A673 (cell line): ENCODE results near the gene SHISA8. TPM values are rescaled to one million over a fixed set of nuclear protein-coding genes. Genes with fewer than 3 reads are reported as not detected.

Source experiments
- BruUV-seq: library from RNA; stranded (reverse); fragments of 400-500 nt; replicated peaks from 2 replicates; lab custom pipeline; 2021; lab: Mats Ljungman, UMichigan
- CTCF ChIA-PET: fragments of 300-600 bp; sonication (Branson Sonifier 250); formaldehyde crosslinking; loops from one replicate; lab custom pipeline; 2022; ENCODE audit warnings: antibody characterized with exemption; lab: Charles Lee
- POLR2A ChIA-PET: fragments of 300-600 bp; sonication (Branson Sonifier 250); formaldehyde crosslinking; loops from one replicate; lab custom pipeline; 2022; ENCODE audit warnings: antibody characterized with exemption; ENCODE audit not compliant: low non-redundant PET; lab: Charles Lee
- DNase-seq: peaks from one replicate; pipeline ENCODE4 v3.0.0-alpha.2; 2015; ENCODE audit warnings: low spot score
- H3K27ac ChIP-seq: fragments of 200-600 bp; sonication (generic); 2 replicates; pipeline ENCODE4 v1.5.1; 2016; ENCODE audit warnings: mixed run types, low read depth, mild to moderate bottlenecking, mixed read lengths, antibody characterized with exemption, low read length; ENCODE audit not compliant: poor library complexity, severe bottlenecking
- H3K27me3 ChIP-seq: fragments of 200-600 bp; sonication (generic); replicated peaks from 2 replicates; pipeline ENCODE4 v1.6.1; 2017; ENCODE audit warnings: mixed run types, low read depth, mild to moderate bottlenecking, mixed read lengths, antibody characterized with exemption, low read length; ENCODE audit not compliant: insufficient read depth, poor library complexity
- H3K36me3 ChIP-seq: fragments of 200-600 bp; sonication (generic); 2 replicates; pipeline ENCODE4 v1.6.1; 2016; ENCODE audit warnings: mixed run types, mild to moderate bottlenecking, mixed read lengths, antibody characterized with exemption, low read length; ENCODE audit not compliant: insufficient read depth, poor library complexity, severe bottlenecking
- H3K4me1 ChIP-seq: fragments of 200-600 bp; sonication (generic); 2 replicates; pipeline ENCODE4 v1.6.1; 2017; ENCODE audit warnings: mixed run types, mild to moderate bottlenecking, mixed read lengths, antibody characterized with exemption, low read length; ENCODE audit not compliant: insufficient read depth, poor library complexity, severe bottlenecking
- H3K4me3 ChIP-seq: fragments of 200-600 bp; sonication (generic); 2 replicates; pipeline ENCODE4 v1.5.1; 2016; ENCODE audit warnings: low read depth, mixed run types, mild to moderate bottlenecking, mixed read lengths, low read length; ENCODE audit not compliant: poor library complexity, severe bottlenecking
- H3K9me3 ChIP-seq: fragments of 200-600 bp; sonication (generic); 2 replicates; pipeline ENCODE4 v1.6.1; 2016; ENCODE audit warnings: mixed run types, low read depth, mild to moderate bottlenecking, mixed read lengths, antibody characterized with exemption, low read length; ENCODE audit not compliant: poor library complexity, severe bottlenecking
- CTCF ChIP-seq: fragments of 300-800, 200-600 bp; sonication (generic); conservative IDR thresholded peaks from 2 replicates; pipeline ENCODE4 v1.5.1; 2017; ENCODE audit warnings: low read depth, mild to moderate bottlenecking, antibody characterized with exemption, low read length, moderate library complexity, mixed read lengths
- EZH2 ChIP-seq: fragments of 200-600 bp; sonication (generic); IDR thresholded peaks from 2 replicates; pipeline ENCODE4 v1.6.1; 2017; ENCODE audit warnings: borderline replicate concordance, low read depth, mild to moderate bottlenecking, mixed read lengths, antibody characterized with exemption, low read length; ENCODE audit not compliant: poor library complexity, severe bottlenecking
- intact Hi-C: fragments of 100-400 bp; cut with micrococcal nuclease; formaldehyde crosslinking; loops from one replicate; pipeline ENCODE4 v1.10.0; 2022; ENCODE audit not compliant: unreplicated experiment
- total RNA-seq: library from RNA; stranded (reverse); gene quantifications from 2 replicates; pipeline ENCODE4 v1.2.3, GENCODE V29; 2021

SHISA8 gene
- total RNA-seq, 1 experiment from 2014 or later, result 1.4 TPM

- no peaks in the 10 kb centered on the region for H3K27me3 ChIP-seq
- no peak overlapping the region for H3K27ac ChIP-seq
- peaks cover 98% of the 10 kb centered on the region for H3K36me3 ChIP-seq
- no TSS peak for BruUV-seq
- DNase-seq, result no peak
- H3K4me3 ChIP-seq, result no peak overlapping the region
- ChIA-PET POLR2A (no interaction called here), CTCF (no interaction called here)
- no peaks in the 10 kb centered on the region for H3K4me1 ChIP-seq
- intact Hi-C loops, result no loop called here
- TF ChIP-seq CTCF, result no peak
- TF ChIP-seq EZH2, result no peak
- no peaks in the 10 kb centered on the region for H3K9me3 ChIP-seq
These were observed 29.8 kb downstream of the SHISA8 start for GRCh38 chr22:41885116-41885515.

GRCh38 chr22:41883400-41883799 lies 31.5 kb downstream of the SHISA8 start:
- POLR2A ChIA-PET, result no interaction called here
- Histone ChIP-seq H3K27me3 (no peaks in the 10 kb centered on the region), H3K4me1 (no peaks in the 10 kb centered on the region), H3K9me3 (no peaks in the 10 kb centered on the region), H3K27ac (no peak overlapping the region), H3K4me3 (no peak overlapping the region), H3K36me3 (peaks cover 97% of the 10 kb centered on the region)
- no peak for DNase-seq
- BruUV-seq, result no TSS peak
- TF ChIP-seq CTCF (no peak), EZH2 (no peak)
- CTCF ChIA-PET, result no interaction called here
- intact Hi-C loops, result no loop called here

GRCh38 chr22:41880653-41881052 lies 34.2 kb downstream of the SHISA8 start:
- ChIA-PET POLR2A (no interaction called here), CTCF (no interaction called here)
- Histone ChIP-seq H3K4me3 (no peak overlapping the region), H3K27ac (no peak overlapping the region), H3K36me3 (peaks cover 99% of the 10 kb centered on the region), H3K27me3 (no peaks in the 10 kb centered on the region), H3K4me1 (no peaks in the 10 kb centered on the region), H3K9me3 (no peaks in the 10 kb centered on the region)
- TF ChIP-seq EZH2, result no peak
- no peak for TF ChIP-seq CTCF
- BruUV-seq, result no TSS peak
- intact Hi-C loops, result no loop called here
- no peak for DNase-seq
